ENCODE measurements around the gene RTF2.

Gene RTF2

DNA sequence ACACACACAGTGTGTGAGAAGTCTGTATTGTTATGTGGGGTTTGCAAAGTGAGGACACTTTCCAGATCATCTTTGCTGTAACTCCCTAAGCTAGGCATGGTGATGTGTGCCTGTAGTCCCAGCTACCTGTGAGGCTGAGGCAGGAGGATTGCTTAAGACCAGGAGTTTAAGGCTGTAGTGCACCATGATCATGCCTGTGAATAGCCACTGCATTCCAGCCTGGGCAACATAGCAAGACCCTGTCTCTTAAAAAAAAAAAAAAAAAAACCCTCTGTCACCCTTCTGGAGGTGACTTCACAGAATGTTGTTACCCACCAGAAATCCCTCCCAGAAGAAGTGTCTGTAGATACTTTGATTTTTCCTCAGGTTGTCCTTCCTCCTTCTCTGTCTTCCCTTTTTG, 41.5 kb upstream of the RTF2 start:
- no peaks in the 10 kb centered on the region for H3K4me1 ChIP-seq (ENCODE audit: control insufficient read depth, insufficient read depth, low read length)
- H3K27me3 ChIP-seq (ENCODE audit: control insufficient read depth, insufficient read depth, low read length, poor library complexity, severe bottlenecking) = no peaks in the 10 kb centered on the region
- no peak overlapping the region for H3K27ac ChIP-seq (ENCODE audit: insufficient read depth, low read depth, low read length, poor library complexity, severe bottlenecking)
- no peak overlapping the region for H3K4me3 ChIP-seq (ENCODE audit: insufficient read depth, low read depth, low read length)
- H3K9me3 ChIP-seq (ENCODE audit: control insufficient read depth, low read length) = no peaks in the 10 kb centered on the region
- no peaks in the 10 kb centered on the region for H3K36me3 ChIP-seq (ENCODE audit: control insufficient read depth, insufficient read depth, low read length)

DNA sequence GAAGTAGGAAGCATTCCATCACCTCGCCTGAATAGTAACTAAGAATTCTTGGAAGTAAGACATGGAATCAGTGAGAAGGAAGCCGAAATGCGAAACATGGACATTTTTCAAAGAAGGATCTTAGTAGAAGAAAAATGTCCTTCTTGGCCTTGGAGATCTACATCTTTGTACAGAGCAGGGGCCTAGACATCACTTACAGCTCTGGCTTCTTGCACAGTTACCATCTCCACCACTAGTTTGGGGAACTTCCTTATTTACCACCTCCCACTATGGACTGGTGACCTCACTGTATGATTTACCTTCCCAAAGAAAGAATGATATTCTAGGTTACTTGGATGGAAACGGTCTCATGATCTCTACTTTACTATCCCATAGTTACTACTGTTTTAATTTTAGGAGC, 40.6 kb upstream of the RTF2 start:
- H3K9me3 ChIP-seq (ENCODE audit: control insufficient read depth, low read length) = no peaks in the 10 kb centered on the region
- H3K27ac ChIP-seq (ENCODE audit: insufficient read depth, low read depth, low read length, poor library complexity, severe bottlenecking) = no peak overlapping the region
- H3K36me3 ChIP-seq (ENCODE audit: control insufficient read depth, insufficient read depth, low read length) = no peaks in the 10 kb centered on the region
- no peaks in the 10 kb centered on the region for H3K27me3 ChIP-seq (ENCODE audit: control insufficient read depth, insufficient read depth, low read length, poor library complexity, severe bottlenecking)
- H3K4me1 ChIP-seq (ENCODE audit: control insufficient read depth, insufficient read depth, low read length) = no peaks in the 10 kb centered on the region
- H3K4me3 ChIP-seq (ENCODE audit: insufficient read depth, low read depth, low read length) = no peak overlapping the region
- WGBS, 2 experiments = 91 to 98% methylated on average over 3 to 4 of the region's 4 CpGs

DNA sequence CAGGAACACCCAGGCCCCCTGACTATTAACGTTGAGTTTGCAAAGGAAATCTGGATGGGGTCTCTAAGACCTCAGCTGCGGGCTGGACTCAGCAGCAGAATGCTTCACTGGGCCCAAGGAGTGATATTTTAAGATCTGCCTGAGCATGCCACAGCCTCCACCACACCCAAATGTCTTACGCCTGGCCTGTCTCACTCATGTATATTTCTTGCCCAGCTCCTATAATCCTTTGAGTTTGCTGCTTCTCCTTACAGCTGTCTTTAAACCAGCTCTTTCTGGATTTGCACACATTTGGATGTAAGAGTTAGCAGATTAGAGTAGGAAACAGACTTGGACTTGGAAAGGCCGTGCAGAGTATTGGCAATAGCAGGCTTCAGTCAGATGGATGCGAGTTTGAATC, 40.0 kb upstream of the RTF2 start:
- no peak overlapping the region for H3K4me3 ChIP-seq (ENCODE audit: insufficient read depth, low read depth, low read length)
- WGBS, 2 experiments = 84 to 90% methylated on average over 5 of the region's 5 CpGs
- H3K27me3 ChIP-seq (ENCODE audit: control insufficient read depth, insufficient read depth, low read length, poor library complexity, severe bottlenecking) = no peaks in the 10 kb centered on the region
- H3K36me3 ChIP-seq (ENCODE audit: control insufficient read depth, insufficient read depth, low read length) = no peaks in the 10 kb centered on the region
- no peaks in the 10 kb centered on the region for H3K9me3 ChIP-seq (ENCODE audit: control insufficient read depth, low read length)
- no peak overlapping the region for H3K27ac ChIP-seq (ENCODE audit: insufficient read depth, low read depth, low read length, poor library complexity, severe bottlenecking)
- H3K4me1 ChIP-seq (ENCODE audit: control insufficient read depth, insufficient read depth, low read length) = no peaks in the 10 kb centered on the region

DNA sequence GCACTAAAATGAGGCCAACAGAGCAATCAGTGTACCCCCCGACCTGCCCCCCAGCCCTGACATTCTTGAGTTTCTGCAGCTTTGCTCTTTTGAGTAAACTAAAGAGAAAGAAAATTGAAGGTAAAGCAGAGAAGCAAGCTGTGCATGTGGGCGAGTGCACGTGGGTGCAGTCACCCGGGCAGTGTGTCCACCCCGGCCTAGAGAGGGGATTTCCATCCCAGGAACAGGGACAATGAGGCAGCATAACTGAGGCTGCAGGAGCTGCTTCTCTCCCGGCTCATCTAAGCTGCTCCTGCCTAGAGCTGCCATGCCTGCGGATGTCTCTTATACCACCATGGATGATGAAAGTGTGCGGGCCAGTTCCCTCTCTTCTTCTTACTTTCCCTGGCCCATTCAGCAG, 39.5 kb upstream of the RTF2 start:
- no peaks in the 10 kb centered on the region for H3K9me3 ChIP-seq (ENCODE audit: control insufficient read depth, low read length)
- no peaks in the 10 kb centered on the region for H3K4me1 ChIP-seq (ENCODE audit: control insufficient read depth, insufficient read depth, low read length)
- H3K36me3 ChIP-seq (ENCODE audit: control insufficient read depth, insufficient read depth, low read length) = no peaks in the 10 kb centered on the region
- H3K4me3 ChIP-seq (ENCODE audit: insufficient read depth, low read depth, low read length) = no peak overlapping the region
- no peak overlapping the region for H3K27ac ChIP-seq (ENCODE audit: insufficient read depth, low read depth, low read length, poor library complexity, severe bottlenecking)
- no peaks in the 10 kb centered on the region for H3K27me3 ChIP-seq (ENCODE audit: control insufficient read depth, insufficient read depth, low read length, poor library complexity, severe bottlenecking)
- WGBS, 2 experiments = 83 to 90% methylated on average over 8 of the region's 8 CpGs

DNA sequence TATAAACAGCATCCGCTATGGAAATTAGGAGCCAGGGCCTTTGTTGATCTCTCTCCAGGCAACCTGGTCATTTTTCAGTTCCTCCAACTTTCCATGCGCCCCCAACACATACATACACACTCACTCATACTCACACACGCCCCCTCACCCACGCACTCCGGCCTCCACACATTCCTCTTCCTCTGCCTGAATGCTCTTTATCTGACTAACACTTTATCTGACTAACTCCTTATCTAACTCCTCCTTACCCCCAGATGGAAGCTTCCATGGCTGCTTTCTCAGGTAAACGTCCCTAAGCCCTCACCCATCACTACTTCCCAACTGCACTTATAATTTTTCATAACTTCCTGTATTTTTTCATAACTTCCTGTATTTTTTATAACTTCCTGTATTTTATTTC, 38.9 kb upstream of the RTF2 start:
- Histone ChIP-seq H3K4me3 (ENCODE audit: insufficient read depth, low read depth, low read length) (no peak overlapping the region), H3K36me3 (ENCODE audit: control insufficient read depth, insufficient read depth, low read length) (no peaks in the 10 kb centered on the region), H3K27ac (ENCODE audit: insufficient read depth, low read depth, low read length, poor library complexity, severe bottlenecking) (no peak overlapping the region), H3K4me1 (ENCODE audit: control insufficient read depth, insufficient read depth, low read length) (no peaks in the 10 kb centered on the region), H3K9me3 (ENCODE audit: control insufficient read depth, low read length) (no peaks in the 10 kb centered on the region), H3K27me3 (ENCODE audit: control insufficient read depth, insufficient read depth, low read length, poor library complexity, severe bottlenecking) (no peaks in the 10 kb centered on the region)
- WGBS, 2 experiments = 79 to 80% methylated on average over 6 of the region's 6 CpGs

DNA sequence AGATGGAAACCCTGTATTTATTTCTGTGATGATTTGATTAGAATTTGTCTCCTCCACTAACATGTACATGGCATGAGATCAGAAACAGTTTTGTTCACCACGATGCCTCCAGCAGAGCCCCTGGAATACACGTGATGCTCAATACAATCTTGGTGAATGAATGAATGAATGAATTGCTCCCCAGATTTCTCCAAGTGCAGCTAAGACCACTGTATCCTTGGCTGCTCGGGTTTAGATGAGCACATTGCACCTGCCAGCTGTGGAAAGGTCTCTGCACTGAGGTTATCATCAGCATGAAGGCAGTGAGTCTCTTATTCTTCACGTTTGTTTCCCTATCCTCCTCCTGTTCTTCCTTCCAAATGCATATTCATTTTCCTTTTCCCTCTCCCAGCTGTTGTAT, 38.5 kb upstream of the RTF2 start:
- WGBS, 2 experiments = 69 to 74% methylated on average over 4 of the region's 4 CpGs
- no peak overlapping the region for H3K4me3 ChIP-seq (ENCODE audit: insufficient read depth, low read depth, low read length)
- no peaks in the 10 kb centered on the region for H3K27me3 ChIP-seq (ENCODE audit: control insufficient read depth, insufficient read depth, low read length, poor library complexity, severe bottlenecking)
- no peak overlapping the region for H3K27ac ChIP-seq (ENCODE audit: insufficient read depth, low read depth, low read length, poor library complexity, severe bottlenecking)
- H3K4me1 ChIP-seq (ENCODE audit: control insufficient read depth, insufficient read depth, low read length) = no peaks in the 10 kb centered on the region
- H3K9me3 ChIP-seq (ENCODE audit: control insufficient read depth, low read length) = no peaks in the 10 kb centered on the region
- H3K36me3 ChIP-seq (ENCODE audit: control insufficient read depth, insufficient read depth, low read length) = no peaks in the 10 kb centered on the region

DNA sequence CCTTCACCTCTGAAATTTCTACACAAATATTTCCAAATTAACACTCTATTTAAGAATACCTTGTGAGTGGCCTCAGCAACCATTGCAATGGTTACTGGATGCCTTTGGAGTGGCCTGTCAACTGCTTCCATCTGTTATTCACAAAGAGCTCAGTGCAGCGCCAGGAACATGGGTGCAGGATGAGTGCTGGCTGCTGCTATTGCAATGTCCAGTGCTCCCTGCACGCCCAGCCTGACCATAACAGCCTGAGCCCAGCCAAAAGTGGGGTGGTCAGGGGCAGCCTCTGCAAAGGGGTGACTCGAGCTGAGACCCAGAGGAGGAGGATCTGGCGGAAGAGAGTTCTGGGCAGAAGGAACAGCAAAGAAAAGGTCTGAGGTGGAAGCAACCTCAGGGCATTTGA, 38.0 kb upstream of the RTF2 start:
- H3K9me3 ChIP-seq (ENCODE audit: control insufficient read depth, low read length) = no peaks in the 10 kb centered on the region

DNA sequence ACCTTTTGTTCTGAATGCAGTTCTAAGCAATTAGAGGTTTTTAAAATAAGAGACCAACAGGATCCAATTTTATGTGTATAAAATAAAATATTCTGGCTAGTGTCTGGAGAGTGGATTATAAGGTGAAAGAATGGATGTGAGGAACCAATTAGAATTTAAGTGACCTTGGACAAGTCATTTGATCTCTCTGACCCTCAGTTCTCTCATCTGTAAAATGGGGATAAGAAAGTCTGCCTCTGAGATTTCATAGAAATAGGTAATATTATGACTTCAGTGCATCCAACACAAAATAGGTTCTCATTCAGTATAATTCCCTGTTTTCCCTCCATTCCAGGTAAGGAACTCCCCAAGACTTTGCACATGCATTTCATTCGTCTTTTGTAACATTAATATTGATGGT, 37.5 kb upstream of the RTF2 start:
- 90 to 100% methylated on average over 1 of the region's 1 CpG for WGBS, 2 experiments
- Histone ChIP-seq H3K36me3 (ENCODE audit: control insufficient read depth, insufficient read depth, low read length) (no peaks in the 10 kb centered on the region), H3K27ac (ENCODE audit: insufficient read depth, low read depth, low read length, poor library complexity, severe bottlenecking) (no peak overlapping the region), H3K27me3 (ENCODE audit: control insufficient read depth, insufficient read depth, low read length, poor library complexity, severe bottlenecking) (no peaks in the 10 kb centered on the region), H3K4me3 (ENCODE audit: insufficient read depth, low read depth, low read length) (no peak overlapping the region), H3K9me3 (ENCODE audit: control insufficient read depth, low read length) (no peaks in the 10 kb centered on the region), H3K4me1 (ENCODE audit: control insufficient read depth, insufficient read depth, low read length) (no peaks in the 10 kb centered on the region)

More for the DNA sequence above, 38.0 kb upstream of the RTF2 start:
- no peak overlapping the region for H3K27ac ChIP-seq (ENCODE audit: insufficient read depth, low read depth, low read length, poor library complexity, severe bottlenecking)
- WGBS, 2 experiments = 80 to 81% methylated on average over 4 of the region's 4 CpGs
- H3K36me3 ChIP-seq (ENCODE audit: control insufficient read depth, insufficient read depth, low read length) = no peaks in the 10 kb centered on the region
- no peaks in the 10 kb centered on the region for H3K4me1 ChIP-seq (ENCODE audit: control insufficient read depth, insufficient read depth, low read length)
- no peak overlapping the region for H3K4me3 ChIP-seq (ENCODE audit: insufficient read depth, low read depth, low read length)
- H3K27me3 ChIP-seq (ENCODE audit: control insufficient read depth, insufficient read depth, low read length, poor library complexity, severe bottlenecking) = no peaks in the 10 kb centered on the region

DNA sequence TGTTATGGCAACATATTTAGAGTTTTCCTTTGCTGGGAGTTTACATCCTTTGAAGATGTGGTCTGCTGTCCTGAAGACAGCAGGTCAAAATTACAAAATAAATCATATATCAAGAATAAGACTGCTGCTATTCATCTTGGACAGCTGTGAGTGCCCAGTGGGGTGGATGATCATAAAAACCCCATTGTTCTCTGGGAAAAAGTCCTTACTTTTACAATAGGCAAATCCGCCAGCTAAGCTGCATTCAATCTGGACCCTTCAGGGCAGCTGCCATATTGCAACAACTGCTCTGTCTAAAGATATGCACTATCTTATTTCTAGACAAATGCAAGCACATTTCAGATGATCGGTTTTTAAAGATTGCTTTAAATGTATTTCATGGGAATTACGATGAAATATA, 37.0 kb upstream of the RTF2 start:
- 86 to 97% methylated on average over 1 to 3 of the region's 3 CpGs for WGBS, 2 experiments
- Histone ChIP-seq H3K27me3 (ENCODE audit: control insufficient read depth, insufficient read depth, low read length, poor library complexity, severe bottlenecking) (no peaks in the 10 kb centered on the region), H3K9me3 (ENCODE audit: control insufficient read depth, low read length) (no peaks in the 10 kb centered on the region), H3K36me3 (ENCODE audit: control insufficient read depth, insufficient read depth, low read length) (no peaks in the 10 kb centered on the region), H3K27ac (ENCODE audit: insufficient read depth, low read depth, low read length, poor library complexity, severe bottlenecking) (no peak overlapping the region), H3K4me1 (ENCODE audit: control insufficient read depth, insufficient read depth, low read length) (no peaks in the 10 kb centered on the region), H3K4me3 (ENCODE audit: insufficient read depth, low read depth, low read length) (no peak overlapping the region)

DNA sequence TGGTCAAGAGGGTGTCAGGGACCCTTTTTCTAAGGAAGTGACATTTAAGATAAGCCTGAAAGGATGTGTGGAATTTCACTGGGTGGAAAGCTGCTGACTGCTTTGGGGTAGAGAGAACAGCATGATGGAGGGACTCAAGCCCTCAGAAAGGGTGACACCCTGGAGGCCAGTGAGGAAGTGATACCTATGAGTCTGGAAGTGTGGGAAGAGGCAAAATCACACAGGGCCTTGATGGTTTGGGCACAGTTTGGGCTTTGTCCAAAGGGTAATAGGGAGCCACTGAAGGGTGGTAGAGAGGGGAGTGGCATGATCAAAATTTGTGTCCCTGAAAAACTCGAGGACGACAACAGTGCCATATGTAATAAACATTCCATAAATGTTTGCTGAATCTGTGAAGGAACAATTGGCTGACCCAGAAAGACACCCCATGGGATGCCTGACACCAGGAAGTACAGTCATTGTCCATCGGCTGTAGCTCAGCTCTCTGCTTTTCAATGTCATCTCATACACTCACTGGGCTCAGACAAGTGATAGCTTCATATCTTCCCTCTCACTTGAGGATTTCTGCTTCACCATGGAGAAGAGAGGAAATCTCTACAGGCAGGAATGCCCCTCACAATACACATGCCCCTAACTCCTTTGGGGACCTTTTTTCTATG, 35.1 kb upstream of the RTF2 start:
- Histone ChIP-seq H3K4me1 (ENCODE audit: control insufficient read depth, insufficient read depth, low read length) (no peaks in the 10 kb centered on the region), H3K27ac (ENCODE audit: insufficient read depth, low read depth, low read length, poor library complexity, severe bottlenecking) (no peak overlapping the region), H3K27me3 (ENCODE audit: control insufficient read depth, insufficient read depth, low read length, poor library complexity, severe bottlenecking) (no peaks in the 10 kb centered on the region), H3K36me3 (ENCODE audit: control insufficient read depth, insufficient read depth, low read length) (no peaks in the 10 kb centered on the region), H3K9me3 (ENCODE audit: control insufficient read depth, low read length) (no peaks in the 10 kb centered on the region), H3K4me3 (ENCODE audit: insufficient read depth, low read depth, low read length) (no peak overlapping the region)
- 91 to 92% methylated on average over 3 of the region's 3 CpGs for WGBS, 2 experiments

DNA sequence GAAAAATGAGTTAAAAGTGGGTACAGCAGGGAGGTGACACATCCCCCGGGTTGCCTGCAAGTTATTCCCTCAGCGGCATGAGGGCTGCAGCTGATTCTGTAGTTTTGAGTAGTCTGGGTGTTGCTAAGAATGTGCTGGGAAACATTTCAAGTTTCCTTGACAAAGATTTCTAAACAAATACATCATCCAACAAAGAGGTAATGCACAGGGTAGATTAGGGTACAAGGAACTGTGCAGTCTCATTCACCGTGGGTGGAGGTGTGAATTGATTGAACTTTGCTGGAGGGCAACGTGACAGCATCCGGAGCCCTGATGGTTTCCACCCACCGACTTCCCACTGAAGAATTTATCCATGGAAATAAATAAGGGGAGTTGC, 34.6 kb upstream of the RTF2 start:
- H3K27ac ChIP-seq (ENCODE audit: insufficient read depth, low read depth, low read length, poor library complexity, severe bottlenecking) = no peak overlapping the region
- 96 to 97% methylated on average over 6 of the region's 6 CpGs for WGBS, 2 experiments
- H3K4me3 ChIP-seq (ENCODE audit: insufficient read depth, low read depth, low read length) = no peak overlapping the region
- H3K36me3 ChIP-seq (ENCODE audit: control insufficient read depth, insufficient read depth, low read length) = no peaks in the 10 kb centered on the region
- no peaks in the 10 kb centered on the region for H3K27me3 ChIP-seq (ENCODE audit: control insufficient read depth, insufficient read depth, low read length, poor library complexity, severe bottlenecking)
- H3K4me1 ChIP-seq (ENCODE audit: control insufficient read depth, insufficient read depth, low read length) = no peaks in the 10 kb centered on the region
- H3K9me3 ChIP-seq (ENCODE audit: control insufficient read depth, low read length) = no peaks in the 10 kb centered on the region

Measured in ectodermal cell (in vitro differentiated cells).